K562 (cell line): ENCODE results near the gene SLFN14. TPM values are rescaled to one million over a fixed set of nuclear protein-coding genes. Genes with fewer than 3 reads are reported as not detected.

Experiments
- ATAC-seq: fragments of 200-7000 bp; cut with Tn5 transposase; 3 replicates; pipeline ENCODE4 v1.9.1; 2020; ENCODE audit warnings: moderate library complexity
- BruUV-seq: library from RNA; stranded (reverse); fragments of 400-500 nt; replicated peaks from 2 replicates; lab custom pipeline; 2021; lab: Mats Ljungman, UMichigan
- CTCF ChIA-PET: fragments of 300-600 bp; formaldehyde crosslinking; extraction: SDS; loops from one replicate; lab custom pipeline; 2021; ENCODE audit warnings: low intra/inter-chr PET ratio; lab: Yijun Ruan, JAX
- POLR2A ChIA-PET: fragments of 300-600, 350-650 bp; sonication (Branson Sonifier 250); formaldehyde crosslinking; extraction: SDS; loops from one replicate; lab custom pipeline; 2021; ENCODE audit warnings: antibody characterized with exemption, inconsistent platforms; lab: Yijun Ruan, JAX
- DNase-seq, 4 experiments: peaks; one replicate each; pipeline versions ENCODE4 v3.0.0 to v3.0.0-alpha.2; 2011 to 2018; ENCODE audit warnings: low spot score in 3 of 4, mixed read lengths in 3 of 4; ENCODE audit errors: extremely low read depth in 1 of 4
- FAIRE-seq: peaks from 2 replicates; lab custom pipeline; 2011; peaks lifted over from hg19 to GRCh38; lab: Jason Lieb, UNC
- H2AFZ ChIP-seq: 2 replicates; pipeline ENCODE4 v1.6.0; 2011; ENCODE audit warnings: low read depth, low read length, control low read depth, inconsistent platforms
- H3K27ac ChIP-seq: fragments of 200-600 bp; 3 replicates; pipeline ENCODE4 v1.8.0; 2011; ENCODE audit warnings: low read depth, mild to moderate bottlenecking, control low read depth, inconsistent platforms, low read length, moderate library complexity, mixed read lengths; ENCODE audit errors: extremely low read depth
- H3K27me3 ChIP-seq, 2 experiments: fragments of 300-600 bp in 1 of 2; 2 replicates in 1 of 2; 3 replicates in 1 of 2; pipeline versions ENCODE4 v1.6.0 to v1.8.0; 2011; ENCODE audit warnings: inconsistent platforms in 2 of 2, low read length in 2 of 2, mild to moderate bottlenecking in 1 of 2, mixed read lengths in 1 of 2, moderate library complexity in 1 of 2; ENCODE audit not compliant: control insufficient read depth in 2 of 2, insufficient read depth in 2 of 2
- H3K36me3 ChIP-seq: fragments of 300-600 bp; 3 replicates; pipeline ENCODE4 v1.8.0; 2011; ENCODE audit warnings: mild to moderate bottlenecking, low read length, inconsistent platforms; ENCODE audit not compliant: control insufficient read depth, insufficient read depth
- H3K4me1 ChIP-seq, 2 experiments: fragments of 200-600 bp in 1 of 2; replicated peaks in 1 of 2; 2 replicates in 1 of 2; 3 replicates in 1 of 2; pipeline versions ENCODE4 v1.5.1 to v1.8.0; 2011; ENCODE audit warnings: inconsistent platforms in 2 of 2, low read length in 2 of 2, mild to moderate bottlenecking in 1 of 2, mixed read lengths in 1 of 2, moderate library complexity in 1 of 2; ENCODE audit not compliant: control insufficient read depth in 2 of 2, insufficient read depth in 2 of 2
- H3K4me2 ChIP-seq: 2 replicates; pipeline ENCODE4 v1.6.1; 2011; ENCODE audit warnings: low read length, control low read depth, inconsistent platforms, mixed read lengths; ENCODE audit not compliant: insufficient read depth
- H3K4me3 ChIP-seq: fragments of 200-600 bp; sonication (generic), shearing (Covaris generic); 2 replicates; pipeline ENCODE4 v1.5.1; 2016; ENCODE audit warnings: control low read depth, inconsistent platforms
- H3K79me2 ChIP-seq: fragments of 200-600 bp; 3 replicates; pipeline ENCODE4 v1.8.0; 2011; ENCODE audit warnings: low read length, inconsistent platforms; ENCODE audit not compliant: control insufficient read depth, insufficient read depth
- H3K9ac ChIP-seq, 2 experiments: 2 replicates each; pipeline versions ENCODE4 v1.6.0 to v1.6.1; 2011; ENCODE audit warnings: low read depth in 2 of 2, low read length in 2 of 2, control low read depth in 1 of 2, inconsistent platforms in 1 of 2, mild to moderate bottlenecking in 1 of 2, mixed read lengths in 1 of 2; ENCODE audit not compliant: insufficient read depth in 1 of 2
- H3K9me1 ChIP-seq: one replicate; pipeline ENCODE4 v1.6.0; 2011; ENCODE audit warnings: inconsistent platforms, mild to moderate bottlenecking, low read length, moderate library complexity; ENCODE audit not compliant: control insufficient read depth, insufficient read depth
- H3K9me3 ChIP-seq: replicated peaks from 2 replicates; pipeline ENCODE4 v1.5.1; 2011; ENCODE audit warnings: low read depth, low read length, inconsistent platforms; ENCODE audit not compliant: control insufficient read depth, insufficient read depth
- H4K20me1 ChIP-seq: replicated peaks from 2 replicates; pipeline ENCODE4 v1.6.1; 2011; ENCODE audit warnings: low read length, inconsistent platforms, mixed read lengths; ENCODE audit not compliant: control insufficient read depth, insufficient read depth
- CHD2 ChIP-seq: IDR thresholded peaks from 2 replicates; pipeline ENCODE4 v1.6.1; 2011; ENCODE audit warnings: low read depth, low read length
- DPF2 ChIP-seq: fragments of 450-650 bp; IDR thresholded peaks from 2 replicates; pipeline ENCODE4 v1.6.1; 2016
- GATA2 ChIP-seq: sonication (generic); formaldehyde crosslinking; IDR thresholded peaks from 2 replicates; pipeline ENCODE4 v1.4.0; 2020; ENCODE audit warnings: mild to moderate bottlenecking, missing genetic modification reagents
- MEIS2 ChIP-seq: fragments of 450-650 bp; IDR thresholded peaks from 2 replicates; pipeline ENCODE4 v1.6.1; 2014; ENCODE audit warnings: mild to moderate bottlenecking; ENCODE audit not compliant: partially characterized antibody
- NFE2 ChIP-seq: IDR thresholded peaks from 2 replicates; pipeline ENCODE4 v1.6.1; 2014; ENCODE audit warnings: antibody characterized with exemption, low read depth
- RUNX1 ChIP-seq: sonication (generic); IDR thresholded peaks from 2 replicates; pipeline ENCODE4 v1.6.1; 2016; ENCODE audit warnings: antibody characterized with exemption, low read depth
- TBP ChIP-seq: optimal IDR thresholded peaks from 2 replicates; pipeline ENCODE3; 2011; ENCODE audit warnings: low read depth, low read length, improper control_type of control experiment
- THRA ChIP-seq: fragments of 450-650 bp; IDR thresholded peaks from 2 replicates; pipeline ENCODE4 v1.6.1; 2017; ENCODE audit warnings: mild to moderate bottlenecking, moderate library complexity
- ZBTB2 ChIP-seq: fragments of 450-650 bp; IDR thresholded peaks from 2 replicates; pipeline ENCODE4 v1.6.1; 2016; ENCODE audit warnings: antibody characterized with exemption
- ZNF12 ChIP-seq: sonication (generic); formaldehyde crosslinking; IDR thresholded peaks from 2 replicates; pipeline ENCODE4 v1.4.0; 2020; ENCODE audit warnings: mild to moderate bottlenecking, missing genetic modification reagents
- ZNF23 ChIP-seq: fragments of 250-450 bp; sonication (Bioruptor Pico); IDR thresholded peaks from 2 replicates; pipeline ENCODE4 v1.4.0; 2020; ENCODE audit warnings: mild to moderate bottlenecking
- ZNF512 ChIP-seq: IDR thresholded peaks from 2 replicates; pipeline ENCODE4 v1.6.1; 2016; ENCODE audit warnings: missing genetic modification characterization, missing compliant biosample characterization
- ZNF717 ChIP-seq: fragments of 250-450 bp; sonication (Bioruptor Pico); IDR thresholded peaks from 2 replicates; pipeline ENCODE4 v1.5.0; 2021
- ZNF830 ChIP-seq: fragments of 250-450 bp; sonication (Bioruptor Pico); IDR thresholded peaks from 2 replicates; pipeline ENCODE4 v1.5.0; 2021; ENCODE audit warnings: mild to moderate bottlenecking
- WGBS: fragments of 100-300 bp; shearing (Covaris generic); methylation state at CpG from one replicate; pipeline ENCODE4 v1.1.6; 2016; ENCODE audit warnings: low coverage, mixed read lengths; ENCODE audit not compliant: insufficient coverage; ENCODE audit errors: missing lambda C conversion rate; 5-methylcytosine and 5-hydroxymethylcytosine counted together
- in situ Hi-C: fragments of 300-500 bp; cut with MboI; formaldehyde crosslinking; loops from 4 replicates; pipeline ENCODE4 v1.15.0; 2018; ENCODE audit warnings: inconsistent platforms, mixed read lengths
- intact Hi-C: fragments of 100-400 bp; cut with micrococcal nuclease; formaldehyde crosslinking; loops from 2 replicates; pipeline ENCODE4 v1.14.2; 2022
- polyA plus RNA-seq, 8 experiments: library from polyadenylated mRNA; depleted of rRNA in 4 of 8; stranded (reverse) in 5 of 8; unstranded in 3 of 8; fragments of >200 nt; fragmentation: Nextera tagmentation in 2 of 8; fragmentation: Illumina TruSeq in 1 of 8; extraction: Ambion mirVana in 2 of 8; extraction: Trizol in 1 of 8; gene quantifications; 2 replicates each; pipeline versions ENCODE4 v1.2.1 to v1.2.3, GENCODE V29; 2011 to 2014; ENCODE audit warnings: inconsistent platforms in 1 of 8, missing spikeins in 1 of 8
- total RNA-seq, 7 experiments: library from RNA; depleted of rRNA in 6 of 7; stranded (reverse); fragments of >200 nt in 6 of 7; fragmentation: Illumina TruSeq in 2 of 7; extraction: Trizol in 2 of 7; gene quantifications; 2 replicates each; pipeline versions ENCODE4 v1.2.1 to v1.2.3, GENCODE V29; 2011 to 2021; ENCODE audit warnings: low replicate concordance in 1 of 7

The SLFN14 gene
- total and polyA plus RNA-seq, 9 of the 15 experiments (the other 6 are each of a cell fraction or from before 2014, with no cell fraction given), result 1.3 to 4.3 (median 3.1) TPM

DNA sequence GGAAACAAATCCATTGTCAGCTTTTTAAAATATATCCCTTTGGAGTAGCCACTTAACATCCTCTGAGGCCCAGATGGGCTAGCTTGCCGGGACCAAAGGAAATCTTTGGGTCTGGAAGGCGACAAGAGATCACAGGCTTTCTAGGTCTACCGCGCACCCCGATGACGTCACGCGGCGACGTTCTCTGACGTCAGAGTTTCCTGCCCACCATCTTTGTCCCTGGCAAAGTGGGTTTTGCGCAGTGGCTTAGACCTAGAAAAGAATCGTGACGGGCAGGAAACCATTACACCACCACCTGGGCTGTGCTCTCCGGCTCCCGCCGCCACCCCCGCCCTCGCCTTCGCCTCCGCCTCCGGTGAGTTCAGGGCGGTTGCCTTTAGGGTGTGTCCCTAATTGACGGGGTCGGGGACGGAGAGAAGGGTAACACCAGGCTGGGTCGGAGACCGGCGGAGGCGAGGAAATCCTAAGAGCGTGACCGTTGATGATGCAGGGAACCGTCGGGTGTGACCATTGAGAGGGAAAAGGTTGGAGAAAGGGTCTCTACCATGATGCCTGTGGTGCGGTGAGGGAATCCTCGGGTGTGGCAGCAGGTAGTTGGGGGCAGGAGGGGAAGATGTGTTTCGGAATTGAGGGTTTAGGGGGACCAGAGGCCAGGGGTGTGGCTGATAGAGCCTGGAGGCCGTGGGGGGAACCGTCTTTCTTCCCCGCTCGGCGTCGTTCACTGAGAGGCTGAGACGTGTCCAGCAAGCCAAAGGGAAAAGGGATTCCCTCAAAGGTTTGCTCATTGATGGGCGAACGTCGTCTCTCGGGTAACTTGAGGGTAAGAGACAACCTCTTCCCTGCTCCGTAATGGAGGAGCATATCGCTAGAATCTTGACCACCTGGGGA lies 26.7 kb upstream of the SLFN14 start, which contains the start of gene AP2B1 (continued):
- TF ChIP-seq ZNF12 (CRISPR knock-in tag) (no peak), NFE2 (0 out of 2 replicates have a peak, but pooled peaks have one; percentile 15), ZNF512 (no peak), ZBTB2 (peak; percentile 84)

GRCh38 chr17:35586569-35587073 lies 26.0 kb upstream of the SLFN14 start:
- Histone ChIP-seq H3K79me2 (peaks cover 45% of the 10 kb centered on the region), H3K9ac (peak overlapping the region; percentile 96 to 97; a peak in 3 of 4 replicates), H2AFZ (peak overlapping the region; percentile 82), H3K27me3 (no peaks in the 10 kb centered on the region), H3K36me3 (peaks cover 12% of the 10 kb centered on the region; the same call in 1 of the 3 replicates), H3K9me3 (no peaks in the 10 kb centered on the region), H3K9me1 (no peaks in the 10 kb centered on the region), H4K20me1 (no peaks in the 10 kb centered on the region), H3K4me1 (peaks cover 8 to 9% of the 10 kb centered on the region in 2 experiments; a peak in 4 of 5 replicates), H3K27ac (peak overlapping the region; percentile 99), H3K4me3 (peak overlapping the region; percentile 83), H3K4me2 (peak overlapping the region; percentile 94)
- CTCF ChIA-PET, result no interaction called here
- peak; percentile 48 for FAIRE-seq
- 6% methylated on average over 7 of the region's 7 CpGs for WGBS
- TSS peak; percentile 97 for BruUV-seq
- peak; percentile 12; the same call in 2 of the 3 replicates for ATAC-seq
- POLR2A ChIA-PET, result interaction anchor here (0.7 to 7.5 kb wide), 9 partner anchors 8 to 1148 kb away, joined by 3 to 132 read pairs (median 4); partner anchors contain the start of genes PEX12, SLFN12L and SLFN14
- intact Hi-C loops, result loop anchor here (1.0 kb wide), 1 partner anchor 8 kb away; the partner anchor contains the start of gene PEX12
- no peak for DNase-seq
- in situ Hi-C loops, result no loop called here
- TF ChIP-seq TBP (no peak), GATA2 (CRISPR knock-in tag) (no peak), DPF2 (no peak; the same call in 1 of the 2 replicates), RUNX1 (no peak), ZNF717 (CRISPR knock-in tag) (no peak), ZNF23 (CRISPR knock-in tag) (no peak), CHD2 (no peak), ZNF512 (no peak), MEIS2 (peak; percentile 54), ZNF830 (CRISPR knock-in tag) (no peak), THRA (no peak)
